Testis (tissue), 2 donors: ENCODE results near the gene SETD2.

ENCODE experiments used
- CTCF ChIP-seq, 3 experiments: fragments of 450-650 bp in 2 of 3; fragments of 200-600 bp in 1 of 3; sonication (generic) in 1 of 3; IDR thresholded peaks; one replicate each; pipeline ENCODE4 v1.5.1; 2016 to 2019; ENCODE audit warnings: antibody characterized with exemption in 3 of 3, mild to moderate bottlenecking in 2 of 3, moderate library complexity in 1 of 3
- POLR2A ChIP-seq: fragments of 450-650 bp; IDR thresholded peaks from one replicate; pipeline ENCODE4 v1.6.1; 2017; ENCODE audit warnings: antibody characterized with exemption, mild to moderate bottlenecking, moderate library complexity

GRCh38 chr3:47098910-47099309, 65.0 kb downstream of the SETD2 start:
- no peak for TF ChIP-seq CTCF (IDR thresholded peaks at IDR 0.05)
- no peak for TF ChIP-seq POLR2A
